ENCODE results near the gene ZNF547. TPM values are rescaled to one million over a fixed set of nuclear protein-coding genes. Genes with fewer than 3 reads are reported as not detected.
A peak's percentile ranks its signal among the peaks of the same experiment; 100 is the strongest.

The ZNF547 gene
- total RNA-seq, 5 donors from 2014 or later (not counting 1 experiment from before 2014, with no cell fraction given), result 0.77 to 4.8 (median 3.5) TPM

DNA sequence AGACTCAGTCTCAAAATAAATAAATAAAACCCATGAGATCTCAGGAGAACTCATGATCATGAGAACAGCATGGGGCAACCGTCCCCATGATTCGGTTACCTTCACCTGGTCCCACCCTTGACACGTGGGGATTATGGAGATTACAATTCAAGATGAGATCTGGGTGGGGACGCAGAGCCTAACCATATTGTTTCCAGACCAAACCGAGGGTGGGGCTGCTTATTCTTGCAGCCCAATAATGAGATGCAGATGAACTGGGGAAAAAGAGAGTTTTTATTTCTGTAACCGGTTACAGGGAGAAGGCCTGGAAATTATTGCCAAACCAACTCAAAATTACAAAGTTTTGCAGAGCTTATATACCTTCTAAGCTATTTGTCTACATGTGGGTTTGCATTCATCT, 12.8 kb downstream of the ZNF547 start:
- Histone ChIP-seq H3K36me3 (ENCODE audit: control insufficient read depth in 2 of 2, extremely low read depth in 1 of 2, insufficient read depth in 1 of 2, low read length in 1 of 2) (peaks cover 10 to 25% of the 10 kb centered on the region in 2 donors), H3K4me1 (ENCODE audit: control insufficient read depth in 1 of 2, extremely low read depth in 1 of 2, insufficient read depth in 2 of 2, low read length in 2 of 2) (no peaks in the 10 kb centered on the region), H3K4me3 (ENCODE audit: control insufficient read depth in 1 of 2, extremely low read depth in 1 of 2, low read length in 1 of 2) (no peak overlapping the region), H3K27ac (ENCODE audit: low read length) (no peak overlapping the region), H3K9me3 (peaks cover 14% of the 10 kb centered on the region), H3K27me3 (replicated peaks in 1 of 2; ENCODE audit: control insufficient read depth in 2 of 2, extremely low read depth in 1 of 2, insufficient read depth in 2 of 2, low read length in 1 of 2) (no peaks in the 10 kb centered on the region)
- H3K36me3 Mint-ChIP-seq, result peaks cover 75% of the 10 kb centered on the region
- ChIA-PET POLR2A (no interaction called here), CTCF (interaction anchor here in 1 of 2 donors (0.6 kb wide), 1 partner anchor 1087 kb away, joined by 5 read pairs; no protein-coding TSS in a partner anchor)
- ATAC-seq (replicated peaks in 1 of 4) (no peak), DNase-seq (no peak)
- no peaks in the 10 kb centered on the region for H3K4me1 Mint-ChIP-seq
- H3K27me3 Mint-ChIP-seq, result no peaks in the 10 kb centered on the region
- no peak overlapping the region for H3K4me3 Mint-ChIP-seq
- no peak overlapping the region for H3K27ac Mint-ChIP-seq
- peaks cover 26 to 63% (median 56%) of the 10 kb centered on the region in 3 donors for H3K9me3 Mint-ChIP-seq
- whole genome bisulfite sequencing (ENCODE audit: insufficient coverage), result 100% methylated on average over 3 of the region's 6 CpGs

DNA sequence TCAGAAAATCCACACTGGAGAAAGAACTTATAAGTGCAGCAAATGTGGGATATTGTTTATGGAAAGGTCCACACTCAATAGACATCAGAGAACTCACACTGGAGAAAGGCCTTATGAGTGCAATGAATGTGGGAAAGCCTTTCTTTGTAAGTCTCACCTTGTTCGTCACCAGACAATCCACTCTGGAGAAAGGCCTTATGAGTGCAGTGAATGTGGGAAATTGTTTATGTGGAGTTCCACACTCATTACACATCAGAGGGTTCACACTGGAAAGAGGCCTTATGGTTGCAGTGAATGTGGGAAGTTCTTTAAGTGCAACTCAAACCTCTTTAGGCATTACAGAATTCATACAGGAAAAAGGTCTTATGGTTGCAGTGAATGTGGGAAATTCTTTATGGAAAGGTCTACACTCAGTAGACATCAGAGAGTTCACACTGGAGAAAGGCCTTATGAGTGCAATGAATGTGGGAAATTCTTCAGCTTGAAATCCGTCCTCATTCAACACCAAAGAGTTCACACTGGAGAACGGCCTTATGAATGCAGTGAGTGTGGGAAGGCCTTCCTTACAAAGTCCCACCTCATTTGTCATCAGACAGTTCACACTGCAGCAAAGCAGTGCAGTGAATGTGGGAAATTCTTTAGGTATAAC, 14.3 kb downstream of the ZNF547 start:
- no peak overlapping the region for H3K4me3 Mint-ChIP-seq
- Histone ChIP-seq H3K9me3 (peaks cover 14% of the 10 kb centered on the region), H3K4me1 (ENCODE audit: control insufficient read depth in 1 of 2, extremely low read depth in 1 of 2, insufficient read depth in 2 of 2, low read length in 2 of 2) (no peaks in the 10 kb centered on the region), H3K36me3 (ENCODE audit: control insufficient read depth in 2 of 2, extremely low read depth in 1 of 2, insufficient read depth in 1 of 2, low read length in 1 of 2) (peaks cover 10 to 13% of the 10 kb centered on the region in 2 donors), H3K27me3 (replicated peaks in 1 of 2; ENCODE audit: control insufficient read depth in 2 of 2, extremely low read depth in 1 of 2, insufficient read depth in 2 of 2, low read length in 1 of 2) (no peaks in the 10 kb centered on the region), H3K27ac (ENCODE audit: low read length) (no peak overlapping the region), H3K4me3 (ENCODE audit: control insufficient read depth in 1 of 2, extremely low read depth in 1 of 2, low read length in 1 of 2) (peak overlapping the region in 1 of 2 donors; percentile 26)
- H3K9me3 Mint-ChIP-seq, result peaks cover 19 to 53% (median 47%) of the 10 kb centered on the region in 3 donors
- H3K27ac Mint-ChIP-seq, result no peak overlapping the region
- ATAC-seq (replicated peaks in 1 of 4), result no peak
- POLR2A ChIA-PET, result no interaction called here
- DNase-seq, result no peak
- no CpG with 5 or more reads among the region's 3 CpGs for WGBS (ENCODE audit: insufficient coverage)
- peaks cover 60% of the 10 kb centered on the region for H3K36me3 Mint-ChIP-seq
- CTCF ChIA-PET, result no interaction called here
- H3K27me3 Mint-ChIP-seq, result no peaks in the 10 kb centered on the region
- no peaks in the 10 kb centered on the region for H3K4me1 Mint-ChIP-seq

DNA sequence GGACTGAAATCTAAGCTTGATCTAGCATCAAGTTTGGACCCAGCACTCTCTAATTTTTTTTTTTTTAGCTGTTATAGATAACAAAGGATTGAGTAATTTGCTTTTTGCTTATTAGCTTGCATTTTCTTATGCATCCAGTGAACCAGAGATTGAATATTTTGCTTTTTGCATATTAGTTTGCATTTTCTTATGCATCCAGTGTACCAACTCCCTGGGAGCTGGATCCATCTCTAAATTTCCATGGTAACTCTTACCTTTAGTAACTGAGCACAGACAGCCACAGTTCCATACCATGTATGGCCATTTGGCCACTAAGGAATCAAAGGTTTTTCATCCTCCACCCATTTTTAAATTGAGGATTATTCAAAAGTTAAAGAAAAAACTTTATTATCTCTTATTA, 17.6 kb downstream of the ZNF547 start:
- Mint-ChIP-seq H3K36me3 (peaks cover 30% of the 10 kb centered on the region), H3K9me3 (peaks cover 10 to 46% (median 33%) of the 10 kb centered on the region in 3 donors), H3K4me1 (no peaks in the 10 kb centered on the region), H3K27ac (no peak overlapping the region), H3K27me3 (peaks cover 0 to 1% of the 10 kb centered on the region in 2 donors), H3K4me3 (no peak overlapping the region)
- Histone ChIP-seq H3K27me3 (replicated peaks in 1 of 2; ENCODE audit: control insufficient read depth in 2 of 2, extremely low read depth in 1 of 2, insufficient read depth in 2 of 2, low read length in 1 of 2) (peaks cover 0 to 3% of the 10 kb centered on the region in 2 experiments), H3K9me3 (peaks cover 14% of the 10 kb centered on the region), H3K27ac (ENCODE audit: low read length) (no peak overlapping the region), H3K4me1 (ENCODE audit: control insufficient read depth in 1 of 2, extremely low read depth in 1 of 2, insufficient read depth in 2 of 2, low read length in 2 of 2) (no peaks in the 10 kb centered on the region), H3K36me3 (ENCODE audit: control insufficient read depth in 2 of 2, extremely low read depth in 1 of 2, insufficient read depth in 1 of 2, low read length in 1 of 2) (peaks cover 0 to 4% of the 10 kb centered on the region in 2 donors), H3K4me3 (ENCODE audit: control insufficient read depth in 1 of 2, extremely low read depth in 1 of 2, low read length in 1 of 2) (no peak overlapping the region)
- ATAC-seq (replicated peaks in 1 of 4) (no peak), DNase-seq (no peak)
- POLR2A ChIA-PET, result no interaction called here
- CTCF ChIA-PET, result no interaction called here

DNA sequence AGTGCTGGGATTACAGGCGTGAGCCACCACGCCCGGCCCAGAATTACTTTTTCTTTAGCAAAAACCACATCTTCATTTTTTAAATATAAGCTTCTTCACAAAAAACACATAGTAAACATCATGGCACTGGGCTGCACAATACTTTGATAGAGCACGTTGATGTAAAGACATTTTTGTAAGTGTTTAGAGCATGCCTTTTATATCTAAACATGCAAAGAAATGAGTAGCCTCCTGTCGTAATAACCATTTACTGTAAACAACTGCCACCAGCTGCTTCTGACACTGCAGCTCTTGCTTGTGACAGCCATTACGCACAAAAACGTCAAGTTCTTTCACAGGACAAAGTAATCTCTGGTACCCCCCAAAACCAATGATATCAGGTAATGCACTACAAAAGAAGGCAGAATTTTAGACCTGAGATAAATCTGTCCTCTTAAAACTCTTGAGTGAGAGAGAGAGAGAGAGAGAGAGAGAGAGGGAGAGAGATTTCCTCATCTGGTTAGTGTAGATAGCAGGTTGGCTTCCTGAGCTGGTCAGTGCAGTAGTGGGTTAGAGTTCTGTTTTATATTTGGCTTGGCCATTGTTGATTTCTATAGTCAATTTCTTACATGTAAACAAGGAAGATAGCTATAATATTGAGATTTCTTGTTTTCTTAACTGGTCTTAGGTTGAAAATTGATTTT, 19.6 kb downstream of the ZNF547 start:
- no CpG with 5 or more reads among the region's 7 CpGs for WGBS (ENCODE audit: insufficient coverage)
- CTCF ChIA-PET, result no interaction called here

DNA sequence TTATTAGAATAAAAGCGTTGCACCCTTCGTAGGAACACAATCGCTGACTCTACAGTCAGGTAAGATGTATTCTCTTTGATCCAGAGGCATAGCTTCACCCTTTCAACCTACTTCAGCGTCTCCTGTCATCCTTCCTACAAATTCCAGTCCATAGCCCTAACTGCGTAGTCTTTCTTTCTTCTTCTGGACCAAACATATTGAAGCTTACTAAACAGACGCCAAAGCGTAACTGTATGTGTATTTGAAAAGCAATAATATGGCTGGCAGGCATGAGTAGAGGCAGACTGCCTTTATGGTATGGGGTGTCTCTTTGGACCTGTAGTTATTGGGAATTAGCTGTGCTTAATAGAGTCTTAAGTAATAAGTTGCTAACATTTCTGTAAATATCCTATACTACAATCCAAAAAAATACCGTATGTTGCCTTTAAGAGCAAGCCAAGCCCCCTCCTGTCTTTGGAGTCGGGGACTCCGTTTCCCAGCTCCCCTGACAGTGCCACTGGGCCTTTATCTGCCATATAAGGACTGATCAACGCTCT, 25.9 kb downstream of the ZNF547 start:
- peaks cover 8 to 10% of the 10 kb centered on the region in 2 donors for H3K36me3 ChIP-seq (ENCODE audit: control insufficient read depth in 2 of 2, extremely low read depth in 1 of 2, insufficient read depth in 1 of 2, low read length in 1 of 2)
- no peaks in the 10 kb centered on the region for H3K9me3 ChIP-seq
- ATAC-seq (replicated peaks in 1 of 4) (no peak), DNase-seq (no peak)
- Mint-ChIP-seq H3K27ac (peak overlapping the region; percentile 92 to 97), H3K27me3 (no peaks in the 10 kb centered on the region), H3K9me3 (peaks cover 5 to 11% (median 6%) of the 10 kb centered on the region in 3 donors), H3K4me1 (peaks cover 35 to 41% (median 37%) of the 10 kb centered on the region in 3 donors), H3K4me3 (peak overlapping the region; percentile 95 to 98 (median 97)), H3K36me3 (peaks cover 33% of the 10 kb centered on the region)
- peak overlapping the region; percentile 92 for H3K27ac ChIP-seq (ENCODE audit: low read length)
- H3K27me3 ChIP-seq (replicated peaks in 1 of 2; ENCODE audit: control insufficient read depth in 2 of 2, extremely low read depth in 1 of 2, insufficient read depth in 2 of 2, low read length in 1 of 2), result peaks cover 0 to 3% of the 10 kb centered on the region in 2 experiments
- ChIA-PET POLR2A (interaction anchor here (0.5 to 0.7 kb wide), 2 partner anchors 24 to 26 kb away, joined by 4 read pairs; partner anchors contain the start of genes TRAPPC2B (in 1 of the 2) and ZNF547 (in 1 of the 2)), CTCF (interaction anchor here in 1 of 2 donors (0.5 to 1.0 kb wide), 4 partner anchors 17 to 770 kb away, joined by 3 read pairs; partner anchors contain the start of gene ZNF416)
- 4% methylated on average over 3 of the region's 11 CpGs for WGBS (ENCODE audit: insufficient coverage)
- peaks cover 14 to 16% of the 10 kb centered on the region in 2 experiments for H3K4me1 ChIP-seq (ENCODE audit: control insufficient read depth in 1 of 2, extremely low read depth in 1 of 2, insufficient read depth in 2 of 2, low read length in 2 of 2)
- H3K4me3 ChIP-seq (ENCODE audit: control insufficient read depth in 1 of 2, extremely low read depth in 1 of 2, low read length in 1 of 2), result peak overlapping the region; percentile 17 to 77

More for the DNA sequence above, 19.6 kb downstream of the ZNF547 start:
- Mint-ChIP-seq H3K4me3 (no peak overlapping the region), H3K36me3 (peaks cover 11% of the 10 kb centered on the region), H3K27me3 (peaks cover 0 to 1% of the 10 kb centered on the region in 2 donors), H3K4me1 (no peaks in the 10 kb centered on the region), H3K27ac (no peak overlapping the region), H3K9me3 (peaks cover 10 to 33% (median 23%) of the 10 kb centered on the region in 3 donors)
- H3K27ac ChIP-seq (ENCODE audit: low read length), result no peak overlapping the region
- H3K36me3 ChIP-seq (ENCODE audit: control insufficient read depth in 2 of 2, extremely low read depth in 1 of 2, insufficient read depth in 1 of 2, low read length in 1 of 2), result no peaks in the 10 kb centered on the region
- H3K4me1 ChIP-seq (ENCODE audit: control insufficient read depth in 1 of 2, extremely low read depth in 1 of 2, insufficient read depth in 2 of 2, low read length in 2 of 2), result no peaks in the 10 kb centered on the region
- ATAC-seq (replicated peaks in 1 of 4) (no peak), DNase-seq (no peak)
- POLR2A ChIA-PET, result interaction anchor here in 1 of 2 donors (0.6 kb wide), 1 partner anchor 17 kb away, joined by 5 read pairs; no protein-coding TSS in a partner anchor
- peaks cover 0 to 3% of the 10 kb centered on the region in 2 experiments for H3K27me3 ChIP-seq (replicated peaks in 1 of 2; ENCODE audit: control insufficient read depth in 2 of 2, extremely low read depth in 1 of 2, insufficient read depth in 2 of 2, low read length in 1 of 2)
- H3K9me3 ChIP-seq, result peaks cover 5% of the 10 kb centered on the region
- no peak overlapping the region for H3K4me3 ChIP-seq (ENCODE audit: control insufficient read depth in 1 of 2, extremely low read depth in 1 of 2, low read length in 1 of 2)
